Superior temporal gyrus (tissue), 1 donor: ENCODE results near the gene MSLN.

Experiments used
- DNase-seq: peaks from one replicate; pipeline ENCODE4 v3.0.0-alpha.2; 2016; ENCODE audit errors: extremely low spot score

MSLN gene

DNA sequence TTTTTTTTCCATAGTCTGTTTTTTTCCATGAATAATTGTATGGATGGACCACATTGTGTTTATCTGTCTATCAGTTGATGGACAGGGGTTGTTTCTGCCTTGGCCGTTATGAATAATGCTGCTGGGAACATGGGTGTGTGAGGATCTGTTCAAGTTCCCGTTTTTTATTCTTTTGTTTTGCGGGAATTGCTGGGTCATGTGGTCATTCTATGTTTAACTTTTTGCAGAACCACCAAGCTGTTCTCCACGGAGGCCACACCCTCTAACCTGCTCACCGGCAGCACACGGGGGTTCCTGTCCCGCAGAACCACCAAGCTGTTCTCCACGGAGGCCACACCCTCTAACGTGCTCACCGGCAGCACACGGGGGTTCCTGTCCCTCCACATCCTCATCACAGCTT, 5.9 kb upstream of the MSLN start:
- no peak for DNase-seq

DNA sequence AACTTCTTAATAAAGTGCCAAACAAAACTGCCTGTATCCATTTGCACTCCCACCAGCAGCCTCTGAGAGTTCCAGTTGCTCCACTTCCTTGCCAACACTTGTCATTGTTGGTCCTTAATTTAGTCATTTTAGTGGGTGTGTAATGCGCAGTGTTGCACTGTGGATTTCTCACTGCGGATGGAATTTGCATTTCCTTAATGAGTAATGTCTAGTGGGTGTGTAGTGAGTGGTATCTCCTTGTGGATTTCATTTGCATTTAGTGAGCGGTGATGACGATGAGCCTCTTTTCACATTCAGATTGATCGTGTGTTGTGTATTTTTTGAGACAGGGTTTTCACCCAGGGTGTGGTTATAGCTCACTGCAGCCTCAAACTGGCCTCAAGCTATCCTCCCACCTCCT, 4.1 kb upstream of the MSLN start:
- DNase-seq, result no peak

DNA sequence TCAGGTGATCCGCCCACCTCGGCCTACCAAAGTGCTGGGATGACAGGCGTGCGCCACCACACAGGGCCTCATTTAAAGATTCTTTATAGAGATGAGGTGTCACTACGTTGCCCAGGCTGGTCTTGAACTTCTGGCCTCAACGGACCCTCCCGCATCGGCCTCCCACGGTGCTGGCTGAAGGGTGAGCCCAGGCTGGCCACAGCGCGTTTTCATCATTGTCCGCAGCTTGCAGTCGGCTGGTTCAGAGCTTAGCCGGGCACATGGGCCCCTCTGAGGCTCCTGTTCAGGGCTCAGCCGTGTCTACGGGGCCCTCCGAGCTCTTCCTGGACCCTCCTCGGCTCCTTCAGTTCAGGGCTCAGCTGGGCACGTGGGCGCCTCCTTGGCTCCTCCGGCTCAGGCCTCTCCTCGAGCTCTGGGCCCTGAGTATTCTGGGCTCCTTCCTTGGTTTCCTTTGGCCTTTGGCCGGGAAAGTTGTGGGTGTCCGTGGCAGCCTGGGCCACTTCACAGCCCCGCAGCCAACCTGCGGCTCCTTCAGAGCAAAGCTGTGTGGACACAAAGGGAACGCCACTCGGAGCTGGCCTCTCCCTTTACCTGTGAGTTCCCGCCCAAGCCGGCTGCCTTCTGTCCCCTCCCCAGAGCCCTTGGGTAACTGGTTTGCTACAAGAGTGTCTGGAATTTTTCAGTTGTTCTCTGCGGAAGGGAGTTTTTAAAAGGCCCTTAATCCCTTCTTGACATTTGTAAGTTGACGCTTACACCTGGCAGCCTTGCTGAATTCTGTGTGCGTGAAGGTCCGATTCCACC, 1.2 kb upstream of the MSLN start:
- DNase-seq, result no peak

DNA sequence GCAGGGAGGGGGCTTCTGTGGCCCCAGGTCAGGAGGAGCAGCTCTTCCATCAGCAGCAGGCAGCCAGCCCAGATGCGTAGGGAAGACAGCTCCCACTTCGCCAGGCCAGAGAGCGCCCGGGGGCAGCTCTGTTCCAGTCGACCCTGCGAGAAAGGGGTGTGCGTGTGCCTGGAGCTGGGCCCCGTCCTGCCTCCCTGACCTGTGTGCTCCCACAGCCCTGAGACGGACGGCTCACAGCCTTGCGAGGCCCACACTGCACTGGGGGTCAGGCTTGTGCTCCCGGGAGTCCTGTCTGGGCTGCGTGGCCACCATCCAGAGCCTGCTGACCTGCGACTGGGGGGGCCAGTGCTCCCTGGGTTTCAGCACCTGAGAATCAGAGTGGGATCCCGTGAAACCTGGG, 469 bp upstream of the MSLN start:
- DNase-seq, result no peak

DNA sequence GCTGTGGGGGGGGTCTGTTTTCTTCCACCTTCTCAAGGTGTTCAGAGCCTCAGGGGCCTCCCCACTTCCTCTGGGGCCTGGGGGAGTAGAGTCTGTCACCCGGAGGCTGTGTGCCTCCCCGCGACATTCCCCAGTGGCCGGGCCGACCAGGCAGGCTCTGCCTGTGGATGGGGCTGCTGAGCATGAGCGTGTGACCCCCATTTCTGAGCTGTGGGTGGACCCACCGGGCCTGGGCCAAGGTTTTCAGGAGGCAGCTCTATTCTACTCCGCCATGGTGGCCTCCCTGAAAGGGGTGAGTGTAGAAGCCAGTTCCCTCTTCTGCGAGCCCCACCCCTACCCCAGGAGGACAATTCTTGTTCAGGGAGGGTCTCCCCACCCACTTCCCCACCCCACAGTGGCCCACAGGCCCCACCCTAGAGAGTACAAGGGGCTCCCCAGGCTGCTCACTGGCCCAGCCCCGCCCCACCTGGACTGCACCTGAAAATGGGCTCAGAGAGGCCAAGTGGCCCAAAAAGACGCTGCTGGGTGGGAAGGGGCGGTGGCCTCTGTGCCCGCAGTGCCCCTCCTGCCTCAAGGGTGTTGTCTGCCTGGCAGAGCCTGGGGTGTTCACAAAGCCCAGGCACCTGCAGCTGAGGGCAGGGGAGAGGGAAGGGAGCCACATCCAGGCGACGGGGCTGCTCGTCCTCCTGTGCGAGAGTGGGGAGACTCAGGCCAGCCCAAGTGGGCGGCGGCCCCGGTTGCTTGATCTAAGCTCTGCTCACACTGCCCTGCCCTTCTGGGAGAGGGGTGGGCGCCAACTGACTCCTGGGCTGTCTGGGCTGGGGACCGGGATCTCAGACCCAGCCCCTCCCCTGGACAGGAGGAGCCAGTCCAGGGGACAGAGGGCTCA, 1.3 kb downstream of the MSLN start:
- no peak for DNase-seq

DNA sequence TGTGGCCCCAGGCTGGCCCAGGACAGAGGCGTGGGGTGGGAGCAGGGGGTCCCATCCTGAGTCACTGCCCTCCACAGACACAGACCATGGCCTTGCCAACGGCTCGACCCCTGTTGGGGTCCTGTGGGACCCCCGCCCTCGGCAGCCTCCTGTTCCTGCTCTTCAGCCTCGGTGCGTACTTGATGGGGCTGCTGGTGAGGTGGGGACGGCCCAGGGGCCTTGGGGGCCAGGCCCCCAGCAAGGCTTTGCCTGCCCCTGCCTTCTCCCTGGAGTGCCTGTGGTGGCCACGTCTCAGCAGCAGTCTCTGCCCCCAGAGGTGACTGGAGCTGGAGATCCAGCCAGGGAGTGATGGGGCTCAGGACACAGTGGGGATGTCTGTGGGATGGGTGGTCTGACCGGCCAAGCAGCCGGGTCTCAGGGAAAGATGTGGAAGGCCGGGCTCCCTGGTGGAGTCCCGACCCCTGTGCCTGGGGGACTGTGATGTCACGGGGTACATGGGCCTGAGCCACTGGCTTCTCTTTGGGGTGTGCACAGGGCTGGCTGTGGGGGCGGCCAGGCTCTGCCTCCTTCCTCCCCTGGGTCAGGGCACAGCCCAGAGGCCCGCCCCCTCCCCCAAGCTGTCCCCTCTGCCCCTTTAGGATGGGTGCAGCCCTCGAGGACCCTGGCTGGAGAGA, 2.2 kb downstream of the MSLN start:
- no peak for DNase-seq

DNA sequence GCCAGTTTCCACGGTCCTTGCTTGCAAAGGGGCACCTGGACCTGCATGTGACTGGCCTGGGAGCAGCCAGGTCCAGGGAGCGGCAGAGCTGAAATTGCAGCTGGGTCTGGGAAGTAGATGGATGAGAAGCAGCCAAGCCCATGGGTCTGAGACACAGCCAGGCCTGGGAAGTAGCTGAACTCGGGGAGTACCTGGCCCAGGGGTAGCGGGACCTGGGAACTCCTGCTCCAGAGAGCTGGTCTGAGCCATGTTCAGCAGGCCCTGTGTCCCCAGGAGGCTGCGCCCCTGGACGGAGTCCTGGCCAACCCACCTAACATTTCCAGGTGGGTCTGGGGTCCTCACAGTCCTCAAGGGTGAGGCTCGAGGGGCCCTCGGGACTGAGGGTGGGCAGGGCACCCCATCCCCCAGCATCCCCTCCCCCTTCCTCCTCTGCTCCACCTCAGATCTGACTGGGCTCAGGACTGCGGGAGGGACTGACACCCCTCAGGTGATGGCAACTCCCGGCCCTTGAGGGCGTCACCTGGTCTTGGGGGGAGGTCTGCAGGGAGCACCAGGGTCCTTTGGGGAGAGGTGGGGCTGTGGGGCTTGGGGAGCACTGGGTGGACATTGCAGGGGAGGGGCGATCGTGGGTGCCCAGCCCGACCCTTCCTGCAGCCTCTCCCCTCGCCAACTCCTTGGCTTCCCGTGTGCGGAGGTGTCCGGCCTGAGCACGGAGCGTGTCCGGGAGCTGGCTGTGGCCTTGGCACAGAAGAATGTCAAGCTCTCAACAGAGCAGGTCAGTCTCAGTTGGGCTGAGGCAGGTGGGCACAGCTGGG, 3.0 kb downstream of the MSLN start:
- DNase-seq, result no peak

DNA sequence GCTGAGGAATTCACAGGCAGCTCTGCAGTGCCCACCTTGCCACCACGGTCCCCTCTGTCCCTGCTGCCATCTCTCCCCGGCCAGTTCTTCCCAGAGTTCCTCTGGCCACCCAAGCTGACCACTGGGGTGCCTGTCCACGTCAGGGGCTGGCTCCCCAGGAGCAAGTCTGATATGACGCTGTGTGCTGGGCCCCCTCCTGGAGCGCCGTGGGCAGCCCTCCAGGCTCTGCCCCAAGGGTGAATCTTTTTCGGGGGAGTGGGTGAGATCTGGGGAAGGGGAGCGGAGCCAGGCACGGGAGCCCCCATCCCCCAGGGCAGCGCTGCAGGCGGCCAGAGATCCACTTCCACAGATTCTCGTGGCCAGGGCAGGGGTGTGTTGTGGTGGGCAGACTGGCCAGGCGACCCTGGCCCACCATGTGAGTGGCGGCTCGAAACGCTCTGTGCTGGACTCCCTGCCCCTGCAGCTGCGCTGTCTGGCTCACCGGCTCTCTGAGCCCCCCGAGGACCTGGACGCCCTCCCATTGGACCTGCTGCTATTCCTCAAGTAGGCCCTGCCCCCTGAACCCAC, 3.7 kb downstream of the MSLN start:
- no peak for DNase-seq

DNA sequence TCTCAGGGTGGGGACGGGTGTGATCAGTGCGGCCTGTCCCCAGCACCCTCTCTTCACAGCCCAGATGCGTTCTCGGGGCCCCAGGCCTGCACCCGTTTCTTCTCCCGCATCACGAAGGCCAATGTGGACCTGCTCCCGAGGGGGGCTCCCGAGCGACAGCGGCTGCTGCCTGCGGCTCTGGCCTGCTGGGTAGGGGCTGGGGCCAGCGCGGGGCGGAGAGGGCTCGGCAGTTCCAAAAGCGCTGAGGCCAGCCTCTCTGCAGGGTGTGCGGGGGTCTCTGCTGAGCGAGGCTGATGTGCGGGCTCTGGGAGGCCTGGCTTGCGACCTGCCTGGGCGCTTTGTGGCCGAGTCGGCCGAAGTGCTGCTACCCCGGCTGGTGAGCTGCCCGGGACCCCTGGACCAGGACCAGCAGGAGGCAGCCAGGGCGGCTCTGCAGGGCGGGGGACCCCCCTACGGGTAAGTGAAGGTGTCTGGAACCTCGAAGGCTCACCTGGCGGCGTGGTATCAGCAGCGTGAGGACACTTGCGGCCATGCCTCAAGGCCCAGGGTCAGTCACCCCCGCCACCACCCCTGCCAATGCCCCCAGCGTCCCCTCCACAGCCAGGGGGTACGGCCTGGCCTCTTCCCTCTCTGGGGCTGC, 4.4 kb downstream of the MSLN start:
- no peak for DNase-seq

DNA sequence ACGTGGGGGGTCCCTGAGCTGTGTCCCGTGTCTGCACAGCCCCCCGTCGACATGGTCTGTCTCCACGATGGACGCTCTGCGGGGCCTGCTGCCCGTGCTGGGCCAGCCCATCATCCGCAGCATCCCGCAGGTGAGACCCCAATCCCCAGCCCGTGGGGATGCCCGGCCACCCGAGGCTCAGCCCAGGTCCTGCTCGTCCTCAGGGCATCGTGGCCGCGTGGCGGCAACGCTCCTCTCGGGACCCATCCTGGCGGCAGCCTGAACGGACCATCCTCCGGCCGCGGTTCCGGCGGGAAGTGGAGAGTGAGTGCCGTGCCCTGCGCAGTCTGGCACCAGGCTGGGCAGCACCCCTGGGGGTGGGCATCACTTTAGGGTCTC, 4.9 kb downstream of the MSLN start:
- no peak for DNase-seq

DNA sequence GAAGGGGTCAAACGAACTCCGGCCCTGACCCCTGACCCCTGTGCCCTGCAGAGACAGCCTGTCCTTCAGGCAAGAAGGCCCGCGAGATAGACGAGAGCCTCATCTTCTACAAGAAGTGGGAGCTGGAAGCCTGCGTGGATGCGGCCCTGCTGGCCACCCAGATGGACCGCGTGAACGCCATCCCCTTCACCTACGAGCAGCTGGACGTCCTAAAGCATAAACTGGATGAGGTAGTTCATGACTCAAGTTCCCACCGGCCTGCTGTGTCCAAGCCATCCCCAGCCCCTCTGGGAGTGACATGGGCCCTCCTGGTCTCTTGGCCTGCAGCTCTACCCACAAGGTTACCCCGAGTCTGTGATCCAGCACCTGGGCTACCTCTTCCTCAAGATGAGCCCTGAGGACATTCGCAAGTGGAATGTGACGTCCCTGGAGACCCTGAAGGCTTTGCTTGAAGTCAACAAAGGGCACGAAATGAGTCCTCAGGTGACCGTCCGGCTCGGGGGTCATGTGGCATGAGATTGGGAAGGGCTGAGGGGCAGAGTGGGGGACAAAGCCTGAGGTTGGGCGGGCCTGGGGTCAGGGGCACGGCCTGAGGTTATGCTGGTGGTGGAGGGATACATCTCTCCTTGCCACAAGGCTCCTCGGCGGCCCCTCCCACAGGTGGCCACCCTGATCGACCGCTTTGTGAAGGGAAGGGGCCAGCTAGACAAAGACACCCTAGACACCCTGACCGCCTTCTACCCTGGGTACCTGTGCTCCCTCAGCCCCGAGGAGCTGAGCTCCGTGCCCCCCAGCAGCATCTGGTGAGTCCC, 5.7 kb downstream of the MSLN start:
- no peak for DNase-seq

DNA sequence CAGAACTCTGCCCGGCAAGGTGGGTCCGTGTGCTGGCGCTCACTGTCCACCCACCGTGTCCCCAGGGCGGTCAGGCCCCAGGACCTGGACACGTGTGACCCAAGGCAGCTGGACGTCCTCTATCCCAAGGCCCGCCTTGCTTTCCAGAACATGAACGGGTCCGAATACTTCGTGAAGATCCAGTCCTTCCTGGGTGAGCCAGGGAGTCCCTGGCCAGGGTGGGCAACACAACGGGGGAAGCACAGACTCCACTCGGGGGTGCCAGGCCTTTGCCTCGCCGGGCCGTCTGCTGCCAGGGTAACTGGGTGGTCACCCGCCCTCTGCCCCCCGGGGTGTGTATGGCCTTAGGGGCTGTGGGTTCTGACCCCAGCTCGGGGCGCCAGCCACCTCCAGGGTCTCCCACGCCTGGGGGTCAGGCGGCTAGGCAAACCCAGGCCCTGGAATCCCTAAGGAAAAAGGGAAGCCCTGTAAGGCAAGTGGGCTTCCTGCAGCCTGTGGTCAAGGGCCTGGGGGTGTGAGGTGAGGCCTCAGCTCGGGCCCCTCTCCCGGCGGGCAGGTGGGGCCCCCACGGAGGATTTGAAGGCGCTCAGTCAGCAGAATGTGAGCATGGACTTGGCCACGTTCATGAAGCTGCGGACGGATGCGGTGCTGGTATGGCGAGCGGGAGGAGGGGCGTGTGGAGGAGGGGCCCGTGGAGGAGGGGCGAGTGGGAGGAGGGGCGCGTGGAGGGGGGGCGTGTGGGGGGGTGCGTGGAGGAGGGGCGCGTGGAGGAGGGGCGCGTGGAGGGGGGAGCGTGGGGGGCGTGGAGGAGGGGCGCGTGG, 6.5 kb downstream of the MSLN start:
- DNase-seq, result no peak

DNA sequence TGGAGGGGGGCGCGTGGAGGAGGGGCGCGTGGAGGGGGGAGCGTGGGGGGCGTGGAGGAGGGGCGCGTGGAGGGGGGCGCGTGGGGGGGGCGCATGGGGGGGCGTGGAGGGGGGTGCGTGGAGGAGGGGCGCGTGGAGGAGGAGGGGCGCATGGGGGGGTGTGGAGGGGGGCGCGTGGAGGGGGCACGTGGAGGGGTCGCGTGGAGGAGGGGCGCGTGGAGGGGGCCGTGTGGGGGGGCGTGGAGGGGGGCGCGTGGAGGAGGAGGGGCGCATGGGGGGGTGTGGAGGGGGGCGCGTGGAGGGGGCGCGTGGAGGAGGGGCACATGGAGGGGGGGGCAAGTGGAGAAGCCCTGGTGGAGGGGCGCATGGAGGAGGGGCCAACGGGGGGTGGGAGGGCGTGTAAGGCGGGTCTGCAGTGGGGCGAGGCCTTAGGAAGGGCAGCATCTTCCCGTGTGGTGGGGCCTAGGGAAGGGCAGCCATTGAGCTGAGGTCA, 7.3 kb downstream of the MSLN start:
- DNase-seq, result no peak

DNA sequence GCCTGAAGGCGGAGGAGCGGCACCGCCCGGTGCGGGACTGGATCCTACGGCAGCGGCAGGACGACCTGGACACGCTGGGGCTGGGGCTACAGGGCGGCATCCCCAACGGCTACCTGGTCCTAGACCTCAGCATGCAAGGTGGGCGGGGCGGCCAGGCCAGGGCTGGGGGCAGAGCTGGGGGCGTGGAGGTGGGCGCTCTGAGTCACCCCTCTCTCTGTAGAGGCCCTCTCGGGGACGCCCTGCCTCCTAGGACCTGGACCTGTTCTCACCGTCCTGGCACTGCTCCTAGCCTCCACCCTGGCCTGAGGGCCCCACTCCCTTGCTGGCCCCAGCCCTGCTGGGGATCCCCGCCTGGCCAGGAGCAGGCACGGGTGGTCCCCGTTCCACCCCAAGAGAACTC, 7.9 kb downstream of the MSLN start:
- DNase-seq, result no peak

DNA sequence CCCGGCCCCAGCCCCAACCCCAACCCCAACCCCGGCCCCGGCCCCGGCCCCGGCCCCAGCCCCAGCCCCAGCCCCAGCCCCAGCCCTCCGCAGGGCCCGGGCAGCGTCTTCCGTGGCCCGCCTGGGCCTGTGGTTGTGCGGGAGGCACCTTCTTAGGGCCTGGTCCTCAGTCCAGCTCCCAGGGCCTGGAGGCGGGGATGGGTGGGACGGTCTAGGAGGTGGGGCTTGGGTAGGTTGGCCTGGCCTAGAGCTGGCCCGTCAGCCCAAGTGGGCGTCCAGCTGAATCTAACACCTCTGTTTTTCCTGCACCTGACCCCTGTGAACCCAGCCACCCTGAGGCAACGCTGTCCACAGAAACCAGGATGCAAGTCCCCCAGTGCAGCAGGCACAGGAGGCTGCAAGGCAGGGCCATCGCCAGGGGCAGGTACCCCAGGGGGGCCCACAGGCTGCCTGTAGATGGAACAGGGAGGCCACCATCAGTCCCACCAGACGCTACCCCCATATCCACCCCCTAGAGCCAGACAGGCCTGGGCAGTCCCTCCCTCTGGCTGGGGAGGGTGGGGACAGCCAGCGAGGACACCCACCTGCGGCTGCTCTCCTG, 8.8 kb downstream of the MSLN start:
- no peak for DNase-seq

DNA sequence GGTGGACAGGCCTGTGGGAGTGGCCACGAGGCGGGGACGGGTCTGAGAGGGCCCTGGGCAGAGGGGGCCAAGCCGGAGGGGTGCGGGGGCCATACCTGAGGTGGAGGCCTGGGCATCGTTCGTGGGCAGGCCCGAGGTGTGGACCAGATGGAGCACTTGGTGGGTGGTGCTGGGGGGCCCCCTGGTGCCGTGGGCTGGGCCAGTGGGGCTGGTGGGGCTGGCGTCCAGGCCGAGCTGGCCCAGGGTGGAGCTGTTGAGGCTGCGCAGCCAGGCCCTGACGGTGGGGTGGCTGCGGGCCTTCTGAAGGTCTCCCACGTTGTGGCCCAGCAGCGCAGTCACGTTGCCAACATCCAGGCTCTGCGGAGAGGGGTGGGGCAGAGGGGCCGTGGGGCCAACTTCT, 9.4 kb downstream of the MSLN start:
- no peak for DNase-seq

DNA sequence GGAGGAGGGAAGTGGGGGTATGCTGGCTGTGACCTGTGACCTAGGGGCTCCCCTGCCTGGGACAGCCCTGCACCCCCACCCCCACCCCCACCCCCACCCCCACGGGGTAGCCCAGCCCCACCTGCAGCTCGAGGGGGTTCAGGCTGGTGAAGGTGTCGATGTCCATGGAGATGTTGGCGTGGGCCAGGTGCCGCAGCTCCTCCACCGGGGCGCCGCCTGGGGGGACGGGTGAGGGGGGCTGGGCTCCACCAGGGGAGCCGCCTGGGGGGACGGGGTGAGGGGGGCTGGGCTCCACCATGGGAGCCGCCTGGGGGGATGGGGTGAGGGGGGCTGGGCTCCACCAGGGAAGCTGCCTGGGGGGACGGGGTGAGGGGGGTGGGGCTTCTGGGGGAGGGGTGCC, 9.9 kb downstream of the MSLN start:
- no peak for DNase-seq

DNA sequence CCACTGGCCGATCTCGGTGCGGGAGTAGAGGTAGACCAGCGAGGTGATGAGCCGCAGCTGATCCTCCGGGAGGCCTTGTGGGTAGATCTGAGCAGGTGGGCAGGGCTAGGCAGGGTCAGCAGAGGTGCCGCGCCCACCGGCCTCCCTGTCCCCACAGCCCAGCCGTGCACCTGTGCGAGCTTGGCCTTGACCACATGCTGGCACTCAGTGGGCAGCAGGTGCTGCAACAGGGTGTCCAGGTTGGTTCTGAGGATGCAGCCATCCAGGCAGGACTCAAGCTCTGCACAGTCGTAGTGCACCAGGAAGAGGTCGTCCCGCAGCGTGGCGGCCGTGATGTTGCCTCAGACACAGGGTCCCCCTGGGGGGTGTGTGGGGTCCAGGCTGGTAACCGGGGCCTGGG, 12.4 kb downstream of the MSLN start:
- DNase-seq, result no peak
